AG04450 (cell line): ENCODE results near the gene ZNF672. TPM values are rescaled to one million over a fixed set of nuclear protein-coding genes. Genes with fewer than 3 reads are reported as not detected.

Source experiments
- CTCF ChIA-PET: fragments of 300-600, 350-600 bp; formaldehyde crosslinking; extraction: SDS; loops from one replicate; lab custom pipeline; 2022; ENCODE audit warnings: antibody characterized with exemption, inconsistent platforms; lab: Charles Lee
- POLR2A ChIA-PET: fragments of 350-600 bp; formaldehyde crosslinking; extraction: SDS; loops from one replicate; lab custom pipeline; 2021; ENCODE audit warnings: antibody characterized with exemption, inconsistent platforms; lab: Yijun Ruan, JAX
- DNase-seq: peaks from one replicate; pipeline ENCODE4 v3.0.0-alpha.2; 2011; ENCODE audit warnings: low read depth, low spot score
- H3K27ac ChIP-seq: one replicate; pipeline ENCODE4 v1.5.1; 2012; ENCODE audit warnings: low read depth, low read length, control low read depth
- H3K27me3 ChIP-seq: one replicate; pipeline ENCODE4 v1.6.0; 2012; ENCODE audit warnings: low read length; ENCODE audit not compliant: control insufficient read depth, insufficient read depth
- H3K4me3 ChIP-seq: 2 replicates; pipeline ENCODE4 v1.5.1; 2011; ENCODE audit warnings: mild to moderate bottlenecking, low read depth, low read length, control low read depth
- H3K9me3 ChIP-seq: 2 replicates; pipeline ENCODE4 v1.5.1; 2012; ENCODE audit warnings: low read length; ENCODE audit not compliant: control insufficient read depth, insufficient read depth
- CTCF ChIP-seq: IDR thresholded peaks from 2 replicates; pipeline ENCODE4 v1.5.1; 2011; ENCODE audit warnings: low read depth, low read length, control low read depth, inconsistent platforms
- polyA plus RNA-seq: library from polyadenylated mRNA; depleted of rRNA; stranded (reverse); fragments of >200 nt; gene quantifications from 2 replicates; pipeline ENCODE4 v1.2.3, GENCODE V29; 2011

ZNF672 gene
- polyA plus RNA-seq, 1 experiment = 9.1 TPM

GRCh38 chr1:248850536-248851251 is 12.7 kb downstream of the ZNF672 start:
- Histone ChIP-seq H3K27me3 (no peaks in the 10 kb centered on the region), H3K4me3 (no peak overlapping the region), H3K9me3 (peaks cover 5% of the 10 kb centered on the region; the same call in 1 of the 2 replicates), H3K27ac (no peak overlapping the region)
- ChIA-PET POLR2A (no interaction called here), CTCF (interaction anchor here (1.9 kb wide), 1 partner anchor 9 kb away, joined by 5 read pairs; no protein-coding TSS in a partner anchor)
- no peak for TF ChIP-seq CTCF
- no peak for DNase-seq

GRCh38 chr1:248851390-248851789 is 13.4 kb downstream of the ZNF672 start:
- CTCF ChIA-PET = interaction anchor here (1.9 kb wide), 1 partner anchor 9 kb away, joined by 5 read pairs; no protein-coding TSS in a partner anchor
- Histone ChIP-seq H3K27me3 (no peaks in the 10 kb centered on the region), H3K4me3 (no peak overlapping the region), H3K27ac (no peak overlapping the region), H3K9me3 (peaks cover 5% of the 10 kb centered on the region; the same call in 1 of the 2 replicates)
- POLR2A ChIA-PET = no interaction called here
- DNase-seq = no peak
- no peak for TF ChIP-seq CTCF

GRCh38 chr1:248852481-248853405 is 14.7 kb downstream of the ZNF672 start:
- peaks cover 4% of the 10 kb centered on the region; the same call in 1 of the 2 replicates for H3K9me3 ChIP-seq
- no peak for TF ChIP-seq CTCF
- H3K27ac ChIP-seq = no peak overlapping the region
- H3K4me3 ChIP-seq = no peak overlapping the region
- POLR2A ChIA-PET = no interaction called here
- H3K27me3 ChIP-seq = no peaks in the 10 kb centered on the region
- no peak for DNase-seq
- CTCF ChIA-PET = interaction anchor here (1.4 kb wide), 1 partner anchor 11 kb away, joined by 3 read pairs; no protein-coding TSS in a partner anchor

- H3K27ac ChIP-seq = no peak overlapping the region
- H3K27me3 ChIP-seq = no peaks in the 10 kb centered on the region
- no peaks in the 10 kb centered on the region for H3K9me3 ChIP-seq
- H3K4me3 ChIP-seq = no peak overlapping the region
- ChIA-PET POLR2A (no interaction called here), CTCF (interaction anchor here (1.4 kb wide), 1 partner anchor 12 kb away, joined by 3 read pairs; no protein-coding TSS in a partner anchor)
- TF ChIP-seq CTCF = no peak
- DNase-seq = no peak
These were observed 15.8 kb downstream of the ZNF672 start for GRCh38 chr1:248853663-248854375.
